ENCODE measurements around the gene PARD3.

DNA sequence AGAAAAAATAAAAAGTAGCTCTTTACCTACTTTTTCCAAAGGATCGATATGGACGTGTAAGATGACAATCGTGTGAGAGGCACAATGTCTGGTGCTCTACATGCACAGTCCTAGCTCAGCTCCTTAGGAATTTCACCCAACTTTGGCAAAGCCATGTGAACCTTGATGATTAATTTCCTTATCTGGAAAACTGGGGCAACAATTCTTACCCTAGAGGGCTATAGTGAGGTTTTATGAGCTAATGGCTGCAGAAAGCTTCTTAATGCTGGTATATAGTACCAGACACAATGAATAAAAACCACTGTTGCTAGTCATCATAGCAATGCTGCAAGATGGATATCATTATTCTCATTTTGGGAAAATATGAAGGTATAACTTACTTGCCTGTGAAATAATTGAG is 202.7 kb downstream of the PARD3 start:
- TF ChIP-seq POLR2A (IDR thresholded peaks at IDR 0.05; ENCODE audit: low read depth, low read length), result no peak
- no peak for TF ChIP-seq POLR2AphosphoS5 (IDR thresholded peaks at IDR 0.05; ENCODE audit: insufficient read depth, low read depth, low read length)
- TF ChIP-seq, protein P1, sequence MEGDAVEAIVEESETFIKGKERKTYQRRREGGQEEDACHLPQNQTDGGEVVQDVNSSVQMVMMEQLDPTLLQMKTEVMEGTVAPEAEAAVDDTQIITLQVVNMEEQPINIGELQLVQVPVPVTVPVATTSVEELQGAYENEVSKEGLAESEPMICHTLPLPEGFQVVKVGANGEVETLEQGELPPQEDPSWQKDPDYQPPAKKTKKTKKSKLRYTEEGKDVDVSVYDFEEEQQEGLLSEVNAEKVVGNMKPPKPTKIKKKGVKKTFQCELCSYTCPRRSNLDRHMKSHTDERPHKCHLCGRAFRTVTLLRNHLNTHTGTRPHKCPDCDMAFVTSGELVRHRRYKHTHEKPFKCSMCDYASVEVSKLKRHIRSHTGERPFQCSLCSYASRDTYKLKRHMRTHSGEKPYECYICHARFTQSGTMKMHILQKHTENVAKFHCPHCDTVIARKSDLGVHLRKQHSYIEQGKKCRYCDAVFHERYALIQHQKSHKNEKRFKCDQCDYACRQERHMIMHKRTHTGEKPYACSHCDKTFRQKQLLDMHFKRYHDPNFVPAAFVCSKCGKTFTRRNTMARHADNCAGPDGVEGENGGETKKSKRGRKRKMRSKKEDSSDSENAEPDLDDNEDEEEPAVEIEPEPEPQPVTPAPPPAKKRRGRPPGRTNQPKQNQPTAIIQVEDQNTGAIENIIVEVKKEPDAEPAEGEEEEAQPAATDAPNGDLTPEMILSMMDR (IDR thresholded peaks at IDR 0.05; ENCODE audit: extremely low read depth in 1 of 2, insufficient read depth in 1 of 2, low read depth in 1 of 2, low read length in 2 of 2), result no peak
- TF ChIP-seq EZH2 (IDR thresholded peaks at IDR 0.05; ENCODE audit: borderline replicate concordance, low read depth, low read length, severe bottlenecking), result no peak
